ENCODE results near the gene RNF112. TPM values are rescaled to one million over a fixed set of nuclear protein-coding genes. Genes with fewer than 3 reads are reported as not detected.
"Not testable (repeated sequence)": the region's sequence is repeated elsewhere in the genome, so short reads cannot be mapped to it uniquely, and the experiment has no call there.

Gene RNF112
- total and polyA plus RNA-seq, 2 of the 8 experiments (the other 6 are each of a cell fraction or from before 2014, with no cell fraction given) = 1.1 to 2.2 TPM

- peak overlapping the region; percentile 94 for H4K91ac ChIP-seq (replicated peaks; ENCODE audit: insufficient read length, low read length)
- not testable (repeated sequence) for H3K23ac ChIP-seq (ENCODE audit: insufficient read length); H3K79me1 ChIP-seq (ENCODE audit: low read depth, low read length); H3K27me3 ChIP-seq (replicated peaks in 1 of 4; ENCODE audit: control insufficient read depth in 3 of 4, extremely low read depth in 1 of 4, insufficient read depth in 3 of 4, low read length in 3 of 4); H4K20me1 ChIP-seq (replicated peaks in 1 of 2; ENCODE audit: control insufficient read depth in 1 of 2, insufficient read depth in 2 of 2, low read length in 2 of 2); H3K23me2 ChIP-seq (ENCODE audit: low read depth, low read length); H2AFZ ChIP-seq (ENCODE audit: low read length); H4K8ac ChIP-seq (ENCODE audit: extremely low read depth, insufficient read depth, low read length); H3K14ac ChIP-seq (ENCODE audit: insufficient read length); H2BK15ac ChIP-seq (ENCODE audit: low read length); FAIRE-seq; H3K9me3 ChIP-seq (ENCODE audit: insufficient read depth in 2 of 2, low read depth in 1 of 2, low read length in 1 of 2); H3K36me3 ChIP-seq (ENCODE audit: control insufficient read depth in 2 of 4, insufficient read depth in 4 of 4, low read length in 3 of 4); H2AK5ac ChIP-seq (ENCODE audit: low read depth, low read length); H3K79me2 ChIP-seq (ENCODE audit: control insufficient read depth in 1 of 2, insufficient read depth in 2 of 2, low read length in 2 of 2)
- peak overlapping the region; percentile 30; a peak in 3 of 4 replicates for H3K4me2 ChIP-seq (ENCODE audit: insufficient read depth in 1 of 2, low read depth in 2 of 2, low read length in 2 of 2)
- 19% methylated on average over 6 of the region's 6 CpGs; no CpG with 5 or more reads in 1 of the 2 experiments for WGBS, 2 experiments (ENCODE audit: extremely low coverage in 1 of 2, insufficient coverage in 1 of 2, insufficient read length in 1 of 2, insufficient replicate concordance in 2 of 2, low coverage in 1 of 2, low lambda C conversion rate in 2 of 2, missing lambda C conversion rate in 1 of 2)
- H3K56ac ChIP-seq (replicated peaks; ENCODE audit: insufficient read length, low read depth, low read length) = peak overlapping the region; percentile 71
- H3K4me1 ChIP-seq (replicated peaks in 1 of 4; ENCODE audit: control insufficient read depth in 3 of 4, insufficient read depth in 4 of 4, low read length in 3 of 4) = peaks cover 19 to 45% (median 42%) of the 10 kb centered on the region in 4 experiments
- H3K27ac ChIP-seq (ENCODE audit: low read depth, low read length) = peak overlapping the region; percentile 77
- DNase-seq (ENCODE audit: low read depth in 1 of 2, low spot score in 2 of 2) = peak in 1 of 2 experiments; percentile 54
- H2BK120ac ChIP-seq (replicated peaks; ENCODE audit: low read depth, low read length) = peak overlapping the region; percentile 96
- peak overlapping the region; percentile 69 for H3K4ac ChIP-seq (replicated peaks; ENCODE audit: insufficient read length, low read depth, low read length)
- H3K4me3 ChIP-seq (ENCODE audit: extremely low read depth in 1 of 4, insufficient read depth in 2 of 4, low read depth in 3 of 4, low read length in 4 of 4) = peak overlapping the region in 1 of 4 experiments; percentile 8; a peak in 2 of 8 replicates
- H4K5ac ChIP-seq (ENCODE audit: insufficient read length, low read depth, low read length) = peak overlapping the region; percentile 78
- peak overlapping the region; percentile 79; the same call in 1 of the 2 replicates for H3K18ac ChIP-seq (ENCODE audit: extremely low read depth, low read length)
- peak overlapping the region in 1 of 4 experiments; percentile 9; a peak in 1 of 7 replicates for H3K9ac ChIP-seq (replicated peaks in 1 of 4; ENCODE audit: extremely low read depth in 1 of 4, low read depth in 3 of 4, low read length in 3 of 4)
- peak overlapping the region; percentile 67; the same call in 1 of the 2 replicates for H2BK20ac ChIP-seq (ENCODE audit: low read length)
- ChIA-PET POLR2A (ENCODE audit: partially characterized antibody) (interaction anchor here (0.8 to 2.4 kb wide), 12 partner anchors 8 to 519 kb away, joined by 3 to 13 read pairs (median 6); partner anchors contain the start of genes AKAP10, ALDH3A2, B9D1 and MAPK7), CTCF (ENCODE audit: partially characterized antibody) (interaction anchor here (0.6 to 4.6 kb wide), 8 partner anchors 10 to 243 kb away, joined by 3 to 35 read pairs (median 6); partner anchors contain the start of gene ALDH3A2)
- H2BK5ac ChIP-seq (ENCODE audit: low read depth, low read length) = peak overlapping the region; percentile 98; the same call in 1 of the 2 replicates
- 0 out of 2 replicates have a peak, but pooled peaks have one; percentile 61 for TF ChIP-seq RBBP5 (IDR thresholded peaks at IDR 0.05; ENCODE audit: borderline replicate concordance, low read depth, low read length)
- 0 out of 2 replicates have a peak, but pooled peaks have one; percentile 12 for TF ChIP-seq E2F6 (IDR thresholded peaks at IDR 0.05)
- H2BK12ac ChIP-seq (ENCODE audit: low read depth, low read length) = peak overlapping the region; percentile 93; the same call in 1 of the 2 replicates
These were observed 47.4 kb downstream of the RNF112 start for GRCh38 chr17:19458481-19458880.

Data from H1 (cell line).